DND-41 (cell line): ENCODE results near the gene THOP1.

ENCODE experiments used
- EZH2 ChIP-seq: IDR thresholded peaks from 3 replicates; pipeline ENCODE4 v1.6.1; 2012; ENCODE audit warnings: borderline replicate concordance, low read depth, mild to moderate bottlenecking, moderate library complexity, low read length, inconsistent platforms; ENCODE audit not compliant: severe bottlenecking
- TF ChIP-seq, protein P1 (sequence below): IDR thresholded peaks from 2 replicates; pipeline ENCODE4 v1.5.1; 2012; ENCODE audit warnings: borderline replicate concordance, low read length, moderate library complexity, mild to moderate bottlenecking; ENCODE audit not compliant: poor library complexity, severe bottlenecking; ENCODE audit errors: extremely low read depth

DNA sequence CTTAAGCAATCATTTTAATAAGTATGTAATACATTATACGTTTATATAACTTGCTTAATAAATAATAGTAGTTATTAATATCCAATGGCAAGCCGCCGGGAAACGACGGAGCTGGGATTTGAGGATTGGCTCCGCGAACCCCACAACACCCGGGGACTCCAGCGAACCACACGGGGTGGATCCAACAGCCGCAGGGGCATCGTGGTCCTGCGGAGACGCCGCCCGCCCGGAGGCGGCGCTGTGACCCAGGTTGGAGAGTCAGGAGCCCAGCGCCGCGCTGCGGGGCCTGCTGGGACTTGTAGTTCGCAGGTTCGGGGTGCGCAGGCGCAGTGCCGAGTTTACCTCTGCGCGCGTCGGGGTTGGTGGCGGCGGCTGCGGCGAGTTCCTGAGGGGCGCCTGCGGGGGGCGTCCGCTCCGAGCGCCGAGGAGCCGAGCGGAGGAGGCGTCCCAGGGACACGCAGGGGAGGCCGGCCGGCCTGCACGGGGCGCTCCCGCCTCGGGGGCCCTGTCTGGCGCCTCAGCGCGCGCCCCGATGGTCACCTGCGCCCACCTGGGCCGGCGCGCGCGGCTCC is 34.3 kb downstream of the THOP1 start, which contains the start of gene ZNF554:
- no peak for TF ChIP-seq EZH2
- TF ChIP-seq, protein P1, sequence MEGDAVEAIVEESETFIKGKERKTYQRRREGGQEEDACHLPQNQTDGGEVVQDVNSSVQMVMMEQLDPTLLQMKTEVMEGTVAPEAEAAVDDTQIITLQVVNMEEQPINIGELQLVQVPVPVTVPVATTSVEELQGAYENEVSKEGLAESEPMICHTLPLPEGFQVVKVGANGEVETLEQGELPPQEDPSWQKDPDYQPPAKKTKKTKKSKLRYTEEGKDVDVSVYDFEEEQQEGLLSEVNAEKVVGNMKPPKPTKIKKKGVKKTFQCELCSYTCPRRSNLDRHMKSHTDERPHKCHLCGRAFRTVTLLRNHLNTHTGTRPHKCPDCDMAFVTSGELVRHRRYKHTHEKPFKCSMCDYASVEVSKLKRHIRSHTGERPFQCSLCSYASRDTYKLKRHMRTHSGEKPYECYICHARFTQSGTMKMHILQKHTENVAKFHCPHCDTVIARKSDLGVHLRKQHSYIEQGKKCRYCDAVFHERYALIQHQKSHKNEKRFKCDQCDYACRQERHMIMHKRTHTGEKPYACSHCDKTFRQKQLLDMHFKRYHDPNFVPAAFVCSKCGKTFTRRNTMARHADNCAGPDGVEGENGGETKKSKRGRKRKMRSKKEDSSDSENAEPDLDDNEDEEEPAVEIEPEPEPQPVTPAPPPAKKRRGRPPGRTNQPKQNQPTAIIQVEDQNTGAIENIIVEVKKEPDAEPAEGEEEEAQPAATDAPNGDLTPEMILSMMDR: peak; percentile 95
